HCT116 (cell line): ENCODE measurements around the gene COL28A1. TPM values are rescaled to one million over a fixed set of nuclear protein-coding genes. Genes with fewer than 3 reads are reported as not detected.

Experiments used
- ATAC-seq: fragments of 200-7000 bp; cut with Tn5 transposase; 2 replicates; pipeline ENCODE4 v1.9.1; 2020; ENCODE audit warnings: mild to moderate bottlenecking, moderate library complexity
- BruUV-seq: library from RNA; stranded (reverse); fragments of 400-500 nt; replicated peaks from 2 replicates; lab custom pipeline; 2021; lab: Mats Ljungman, UMichigan
- CTCF ChIA-PET: fragments of 300-600 bp; sonication (Branson Sonifier 250); formaldehyde crosslinking; loops from one replicate; lab custom pipeline; 2021; ENCODE audit warnings: antibody characterized with exemption; lab: Charles Lee
- POLR2A ChIA-PET: fragments of 300-600, 350-600 bp; sonication (Branson Sonifier 250); formaldehyde crosslinking; loops from one replicate; lab custom pipeline; 2021; ENCODE audit warnings: antibody characterized with exemption; lab: Charles Lee
- RAD21 ChIA-PET, 2 experiments: fragments of 300-600 bp; sonication (Branson Sonifier 250); formaldehyde crosslinking; loops; one replicate each; lab custom pipeline; 2023; ENCODE audit warnings: low total read pairs in 2 of 2; ENCODE audit not compliant: uncharacterized antibody in 2 of 2, unreplicated experiment in 2 of 2, low non-redundant PET in 1 of 2; lab: Charles Lee
- DNase-seq: peaks from one replicate; pipeline ENCODE4 v3.0.0-alpha.2; 2010; ENCODE audit warnings: low read depth, low spot score
- H2AFZ ChIP-seq: fragments of 200-600 bp; shearing (Covaris generic), sonication (generic); 2 replicates; pipeline ENCODE4 v1.6.1; 2017; ENCODE audit warnings: low read depth, mixed run types, mixed read lengths, antibody characterized with exemption, low read length; ENCODE audit not compliant: poor library complexity, severe bottlenecking
- H3K27ac ChIP-seq: 2 replicates; pipeline ENCODE4 v1.5.1; 2012; ENCODE audit warnings: low read depth, low read length
- H3K27me3 ChIP-seq: fragments of 200-600 bp; sonication (generic); 2 replicates; pipeline ENCODE4 v1.6.1; 2016; ENCODE audit warnings: mixed run types, low read length, mixed read lengths; ENCODE audit not compliant: insufficient read depth
- H3K36me3 ChIP-seq, 2 experiments: fragments of 200-500 bp in 1 of 2; fragments of 200-600 bp in 1 of 2; sonication (Bioruptor generic) in 1 of 2; sonication (generic) in 1 of 2; 2 replicates each; pipeline versions ENCODE4 v1.5.1 to v1.6.1; 2014 to 2016; ENCODE audit warnings: low read length in 2 of 2, inconsistent platforms in 1 of 2, mixed read lengths in 1 of 2, mixed run types in 1 of 2; ENCODE audit not compliant: insufficient read depth in 2 of 2, control insufficient read depth in 1 of 2
- H3K4me1 ChIP-seq, 2 experiments: fragments of 200-600 bp in 1 of 2; sonication (generic) in 1 of 2; 2 replicates each; pipeline versions ENCODE4 v1.5.1 to v1.6.1; 2012 to 2017; ENCODE audit warnings: low read length in 2 of 2, inconsistent platforms in 1 of 2, mild to moderate bottlenecking in 1 of 2, mixed read lengths in 1 of 2, mixed run types in 1 of 2, moderate library complexity in 1 of 2; ENCODE audit not compliant: insufficient read depth in 2 of 2, control insufficient read depth in 1 of 2
- H3K4me2 ChIP-seq: fragments of 200-600 bp; sonication (generic); 2 replicates; pipeline ENCODE4 v1.6.1; 2017; ENCODE audit warnings: mixed run types, low read length, mixed read lengths
- H3K4me3 ChIP-seq, 2 experiments: fragments of 200-600 bp in 1 of 2; sonication (generic) in 1 of 2; replicated peaks in 1 of 2; 2 replicates each; pipeline ENCODE4 v1.5.1; 2011 to 2016; ENCODE audit warnings: low read length in 2 of 2, control low read depth in 1 of 2, low read depth in 1 of 2, mild to moderate bottlenecking in 1 of 2, mixed read lengths in 1 of 2, mixed run types in 1 of 2
- H3K79me2 ChIP-seq: fragments of 200-600 bp; sonication (generic); 2 replicates; pipeline ENCODE4 v1.6.1; 2017; ENCODE audit warnings: mild to moderate bottlenecking, mixed run types, low read length, moderate library complexity, mixed read lengths; ENCODE audit not compliant: insufficient read depth
- H3K9ac ChIP-seq: fragments of 200-600 bp; sonication (generic); 2 replicates; pipeline ENCODE4 v1.6.1; 2016; ENCODE audit warnings: low read length, mixed read lengths
- H3K9me2 ChIP-seq: fragments of 200-600 bp; sonication (generic), shearing (Covaris generic); 2 replicates; pipeline ENCODE4 v1.6.1; 2017; ENCODE audit warnings: mixed run types, mild to moderate bottlenecking, moderate library complexity; ENCODE audit not compliant: insufficient read depth
- H3K9me3 ChIP-seq, 2 experiments: fragments of 200-500 bp in 1 of 2; fragments of 200-600 bp in 1 of 2; sonication (Bioruptor generic) in 1 of 2; sonication (generic) in 1 of 2; 2 replicates each; pipeline ENCODE4 v1.6.1; 2014 to 2017; ENCODE audit warnings: low read length in 2 of 2, mixed read lengths in 2 of 2, inconsistent platforms in 1 of 2, low read depth in 1 of 2, mild to moderate bottlenecking in 1 of 2, mixed run types in 1 of 2, moderate library complexity in 1 of 2; ENCODE audit not compliant: control insufficient read depth in 1 of 2, insufficient read depth in 1 of 2
- H4K20me1 ChIP-seq: fragments of 200-600 bp; sonication (generic), shearing (Covaris generic); 2 replicates; pipeline ENCODE4 v1.6.1; 2017; ENCODE audit warnings: mixed run types, mild to moderate bottlenecking, moderate library complexity; ENCODE audit not compliant: insufficient read depth
- ATF3 ChIP-seq: IDR thresholded peaks from 2 replicates; pipeline ENCODE4 v1.6.1; 2012
- ELF1 ChIP-seq: IDR thresholded peaks from 2 replicates; pipeline ENCODE4 v1.6.1; 2012; ENCODE audit warnings: low read depth, borderline replicate concordance
- FOSL1 ChIP-seq: IDR thresholded peaks from 2 replicates; pipeline ENCODE4 v1.6.1; 2012; ENCODE audit warnings: low read depth
- JUND ChIP-seq: IDR thresholded peaks from 2 replicates; pipeline ENCODE4 v1.6.1; 2012
- RAD21 ChIP-seq: IDR thresholded peaks from 2 replicates; pipeline ENCODE4 v1.6.1; 2012; ENCODE audit warnings: low read depth, mild to moderate bottlenecking
- SIN3A ChIP-seq: IDR thresholded peaks from 2 replicates; pipeline ENCODE4 v1.6.1; 2012; ENCODE audit warnings: low read depth
- SP1 ChIP-seq: IDR thresholded peaks from 2 replicates; pipeline ENCODE4 v1.6.1; 2012; ENCODE audit warnings: low read depth
- ZNF274 ChIP-seq: fragments of 200-500 bp; sonication (Bioruptor generic); IDR thresholded peaks from 2 replicates; pipeline ENCODE4 v1.6.1; 2014; ENCODE audit warnings: mild to moderate bottlenecking, low read depth, low read length, inconsistent platforms
- intact Hi-C: fragments of 100-400 bp; cut with micrococcal nuclease; formaldehyde crosslinking; loops from 2 replicates; pipeline ENCODE4 v1.10.0; 2022
- total RNA-seq: library from RNA; stranded (reverse); gene quantifications from one replicate; pipeline ENCODE4 v1.2.1, GENCODE V29; 2021; ENCODE audit not compliant: unreplicated experiment
- TF ChIP-seq, protein P1 (sequence below), 3 experiments: fragments of 200-600 bp in 1 of 3; sonication (generic) in 1 of 3; IDR thresholded peaks in 2 of 3; conservative IDR thresholded peaks in 1 of 3; 2 replicates each; pipeline ENCODE4 v1.5.1; 2012 to 2017; ENCODE audit warnings: low read depth in 2 of 3, low read length in 2 of 3, antibody characterized with exemption in 1 of 3, borderline replicate concordance in 1 of 3, control low read depth in 1 of 3, mild to moderate bottlenecking in 1 of 3, mixed read lengths in 1 of 3, mixed run types in 1 of 3, moderate library complexity in 1 of 3; ENCODE audit not compliant: insufficient read depth in 1 of 3

The COL28A1 gene
- total RNA-seq, 1 experiment from 2014 or later = 0.12 TPM

- RAD21 ChIA-PET = no interaction called here
- ATAC-seq (no peak), DNase-seq (no peak)
- H4K20me1 ChIP-seq = no peaks in the 10 kb centered on the region
- H3K4me1 ChIP-seq = no peaks in the 10 kb centered on the region
- no TSS peak for BruUV-seq
- H3K9ac ChIP-seq = no peak overlapping the region
- POLR2A ChIA-PET = no interaction called here
- H3K36me3 ChIP-seq = no peaks in the 10 kb centered on the region
- H3K9me2 ChIP-seq = no peaks in the 10 kb centered on the region
- H3K4me3 ChIP-seq = no peak overlapping the region
- CTCF ChIA-PET = no interaction called here
- no peaks in the 10 kb centered on the region for H3K27me3 ChIP-seq
- no peak overlapping the region for H2AFZ ChIP-seq
- no peak overlapping the region for H3K27ac ChIP-seq
- H3K79me2 ChIP-seq = no peaks in the 10 kb centered on the region
- no peaks in the 10 kb centered on the region for H3K9me3 ChIP-seq
- TF ChIP-seq SIN3A (no peak), FOSL1 (no peak), ZNF274 (no peak), SP1 (no peak)
- TF ChIP-seq, protein P1, sequence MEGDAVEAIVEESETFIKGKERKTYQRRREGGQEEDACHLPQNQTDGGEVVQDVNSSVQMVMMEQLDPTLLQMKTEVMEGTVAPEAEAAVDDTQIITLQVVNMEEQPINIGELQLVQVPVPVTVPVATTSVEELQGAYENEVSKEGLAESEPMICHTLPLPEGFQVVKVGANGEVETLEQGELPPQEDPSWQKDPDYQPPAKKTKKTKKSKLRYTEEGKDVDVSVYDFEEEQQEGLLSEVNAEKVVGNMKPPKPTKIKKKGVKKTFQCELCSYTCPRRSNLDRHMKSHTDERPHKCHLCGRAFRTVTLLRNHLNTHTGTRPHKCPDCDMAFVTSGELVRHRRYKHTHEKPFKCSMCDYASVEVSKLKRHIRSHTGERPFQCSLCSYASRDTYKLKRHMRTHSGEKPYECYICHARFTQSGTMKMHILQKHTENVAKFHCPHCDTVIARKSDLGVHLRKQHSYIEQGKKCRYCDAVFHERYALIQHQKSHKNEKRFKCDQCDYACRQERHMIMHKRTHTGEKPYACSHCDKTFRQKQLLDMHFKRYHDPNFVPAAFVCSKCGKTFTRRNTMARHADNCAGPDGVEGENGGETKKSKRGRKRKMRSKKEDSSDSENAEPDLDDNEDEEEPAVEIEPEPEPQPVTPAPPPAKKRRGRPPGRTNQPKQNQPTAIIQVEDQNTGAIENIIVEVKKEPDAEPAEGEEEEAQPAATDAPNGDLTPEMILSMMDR (IDR thresholded peaks at IDR 0.05 in 2 of 3, conservative IDR thresholded peaks at IDR 0.05 in 1 of 3; ENCODE audit: borderline replicate concordance in 1 of 3, insufficient read depth in 1 of 3, low read depth in 2 of 3, low read length in 2 of 3) = no peak
- intact Hi-C loops = no loop called here
- no peak overlapping the region for H3K4me2 ChIP-seq
Observed at GRCh38 chr7:7516156-7516555, 19.5 kb downstream of the COL28A1 start.

DNA sequence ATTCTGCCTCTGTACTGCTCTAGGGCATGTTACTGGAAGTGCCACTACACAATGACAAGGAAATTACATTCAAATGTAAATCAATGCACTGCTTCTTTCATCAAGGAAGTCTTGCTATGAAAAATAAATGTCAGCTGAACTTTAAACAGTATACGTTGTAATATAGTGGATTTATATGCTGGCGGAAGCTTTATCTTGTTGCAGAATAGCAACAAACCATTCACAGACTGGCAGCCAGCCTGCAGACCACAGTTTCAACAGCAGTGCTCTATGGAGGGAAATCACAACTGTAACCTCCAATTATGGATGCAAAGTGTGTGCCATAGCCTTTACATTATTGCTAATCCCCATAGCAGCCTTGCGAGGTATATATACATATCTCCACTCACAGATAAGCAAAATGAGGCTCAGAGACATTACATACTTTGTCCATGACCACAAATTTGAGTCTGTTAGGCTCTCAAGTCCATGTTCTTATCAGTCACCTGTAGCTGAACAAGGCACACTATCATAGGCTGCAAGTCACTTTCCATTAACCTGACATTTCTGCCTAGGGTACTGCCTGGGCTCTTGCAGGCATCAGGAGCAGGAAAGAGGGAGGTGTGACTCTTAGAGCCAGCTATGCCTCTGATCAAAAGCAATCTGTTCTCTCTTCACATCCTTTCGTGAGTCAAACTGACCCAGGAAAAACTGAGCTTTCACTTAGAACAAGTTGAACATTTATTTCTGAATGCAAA lies 22.6 kb downstream of the COL28A1 start:
- Histone ChIP-seq H3K4me1 (no peaks in the 10 kb centered on the region), H3K27me3 (no peaks in the 10 kb centered on the region), H3K79me2 (no peaks in the 10 kb centered on the region), H3K27ac (no peak overlapping the region), H3K36me3 (no peaks in the 10 kb centered on the region), H3K9ac (no peak overlapping the region), H3K4me2 (no peak overlapping the region), H2AFZ (no peak overlapping the region), H3K9me3 (no peaks in the 10 kb centered on the region), H3K9me2 (no peaks in the 10 kb centered on the region), H4K20me1 (no peaks in the 10 kb centered on the region), H3K4me3 (no peak overlapping the region)
- BruUV-seq = no TSS peak
- CTCF ChIA-PET = interaction anchor here (1.2 kb wide), 1 partner anchor 89 kb away, joined by 3 read pairs; no protein-coding TSS in a partner anchor
- TF ChIP-seq JUND (no peak), ATF3 (no peak), RAD21 (no peak), ELF1 (no peak)
- TF ChIP-seq, protein P1 (IDR thresholded peaks at IDR 0.05 in 2 of 3, conservative IDR thresholded peaks at IDR 0.05 in 1 of 3; ENCODE audit: borderline replicate concordance in 1 of 3, insufficient read depth in 1 of 3, low read depth in 2 of 3, low read length in 2 of 3) = no peak
- intact Hi-C loops = no loop called here
- ATAC-seq (no peak), DNase-seq (no peak)
- POLR2A ChIA-PET = no interaction called here
- RAD21 ChIA-PET = no interaction called here
